Sigmoid colon (tissue), 4 donors: ENCODE results near the gene TRIM74.

ENCODE experiments used
- EP300 ChIP-seq, 4 donors: sonication (generic); formaldehyde crosslinking; IDR thresholded peaks; one replicate each; pipeline ENCODE4 v1.6.1; 2017; ENCODE audit warnings: antibody characterized with exemption in 4 of 4
- POLR2AphosphoS5 ChIP-seq, 4 donors: sonication (generic); formaldehyde crosslinking; IDR thresholded peaks; one replicate each; pipeline ENCODE4 v1.6.1; 2017; ENCODE audit warnings: antibody characterized with exemption in 4 of 4
- TF ChIP-seq, protein P1 (sequence below), 4 experiments: fragments of 450-650 bp in 3 of 4; fragments of 200-600 bp in 1 of 4; IDR thresholded peaks; one replicate each; pipeline ENCODE4 v1.5.1; 2016 to 2019; ENCODE audit warnings: antibody characterized with exemption in 4 of 4, mild to moderate bottlenecking in 3 of 4, moderate library complexity in 2 of 4

GRCh38 chr7:72919256-72919775 is 50.0 kb downstream of the TRIM74 start:
- TF ChIP-seq, protein P1, sequence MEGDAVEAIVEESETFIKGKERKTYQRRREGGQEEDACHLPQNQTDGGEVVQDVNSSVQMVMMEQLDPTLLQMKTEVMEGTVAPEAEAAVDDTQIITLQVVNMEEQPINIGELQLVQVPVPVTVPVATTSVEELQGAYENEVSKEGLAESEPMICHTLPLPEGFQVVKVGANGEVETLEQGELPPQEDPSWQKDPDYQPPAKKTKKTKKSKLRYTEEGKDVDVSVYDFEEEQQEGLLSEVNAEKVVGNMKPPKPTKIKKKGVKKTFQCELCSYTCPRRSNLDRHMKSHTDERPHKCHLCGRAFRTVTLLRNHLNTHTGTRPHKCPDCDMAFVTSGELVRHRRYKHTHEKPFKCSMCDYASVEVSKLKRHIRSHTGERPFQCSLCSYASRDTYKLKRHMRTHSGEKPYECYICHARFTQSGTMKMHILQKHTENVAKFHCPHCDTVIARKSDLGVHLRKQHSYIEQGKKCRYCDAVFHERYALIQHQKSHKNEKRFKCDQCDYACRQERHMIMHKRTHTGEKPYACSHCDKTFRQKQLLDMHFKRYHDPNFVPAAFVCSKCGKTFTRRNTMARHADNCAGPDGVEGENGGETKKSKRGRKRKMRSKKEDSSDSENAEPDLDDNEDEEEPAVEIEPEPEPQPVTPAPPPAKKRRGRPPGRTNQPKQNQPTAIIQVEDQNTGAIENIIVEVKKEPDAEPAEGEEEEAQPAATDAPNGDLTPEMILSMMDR (IDR thresholded peaks at IDR 0.05): no peak
- TF ChIP-seq POLR2AphosphoS5 (IDR thresholded peaks at IDR 0.05) (no peak), EP300 (IDR thresholded peaks at IDR 0.05) (no peak)
